GM12873 (cell line): ENCODE measurements around the gene MAPK8.

ENCODE experiments used
- TF ChIP-seq, protein P1 (sequence below): IDR thresholded peaks from 2 replicates; pipeline ENCODE4 v1.5.1; 2012; ENCODE audit warnings: low read depth, mild to moderate bottlenecking, moderate library complexity, low read length, control low read depth; ENCODE audit not compliant: insufficient read depth; ENCODE audit errors: missing control alignments

MAPK8 gene

DNA sequence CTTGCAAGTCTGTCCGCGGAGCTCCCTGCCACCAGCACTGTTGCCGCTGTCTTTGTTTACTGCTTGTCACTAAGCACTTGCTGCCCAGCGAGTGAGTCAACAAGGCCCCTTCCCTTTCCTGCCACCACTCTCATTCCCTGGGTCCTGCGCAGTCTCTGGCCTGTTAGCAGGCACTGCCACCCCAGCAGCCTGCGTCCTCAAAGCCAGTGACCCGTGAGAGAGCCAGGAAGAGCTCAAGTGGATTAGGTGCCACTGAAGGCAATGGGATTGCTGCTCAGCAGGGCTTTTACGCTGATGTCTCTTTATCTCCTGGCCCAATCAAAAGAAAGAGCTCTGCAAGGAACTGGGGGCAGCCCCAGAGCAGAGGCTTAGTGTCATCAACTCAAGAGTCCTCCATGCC lies 31.8 kb upstream of the MAPK8 start, which contains the start of gene FRMPD2:
Gene FRMPD2, minus strand, starts transcription at position 61 of the 400 bp plus-strand sequence. CDS start 129 bp downstream, outside the sequence.
- TF ChIP-seq, protein P1, sequence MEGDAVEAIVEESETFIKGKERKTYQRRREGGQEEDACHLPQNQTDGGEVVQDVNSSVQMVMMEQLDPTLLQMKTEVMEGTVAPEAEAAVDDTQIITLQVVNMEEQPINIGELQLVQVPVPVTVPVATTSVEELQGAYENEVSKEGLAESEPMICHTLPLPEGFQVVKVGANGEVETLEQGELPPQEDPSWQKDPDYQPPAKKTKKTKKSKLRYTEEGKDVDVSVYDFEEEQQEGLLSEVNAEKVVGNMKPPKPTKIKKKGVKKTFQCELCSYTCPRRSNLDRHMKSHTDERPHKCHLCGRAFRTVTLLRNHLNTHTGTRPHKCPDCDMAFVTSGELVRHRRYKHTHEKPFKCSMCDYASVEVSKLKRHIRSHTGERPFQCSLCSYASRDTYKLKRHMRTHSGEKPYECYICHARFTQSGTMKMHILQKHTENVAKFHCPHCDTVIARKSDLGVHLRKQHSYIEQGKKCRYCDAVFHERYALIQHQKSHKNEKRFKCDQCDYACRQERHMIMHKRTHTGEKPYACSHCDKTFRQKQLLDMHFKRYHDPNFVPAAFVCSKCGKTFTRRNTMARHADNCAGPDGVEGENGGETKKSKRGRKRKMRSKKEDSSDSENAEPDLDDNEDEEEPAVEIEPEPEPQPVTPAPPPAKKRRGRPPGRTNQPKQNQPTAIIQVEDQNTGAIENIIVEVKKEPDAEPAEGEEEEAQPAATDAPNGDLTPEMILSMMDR, result no peak

DNA sequence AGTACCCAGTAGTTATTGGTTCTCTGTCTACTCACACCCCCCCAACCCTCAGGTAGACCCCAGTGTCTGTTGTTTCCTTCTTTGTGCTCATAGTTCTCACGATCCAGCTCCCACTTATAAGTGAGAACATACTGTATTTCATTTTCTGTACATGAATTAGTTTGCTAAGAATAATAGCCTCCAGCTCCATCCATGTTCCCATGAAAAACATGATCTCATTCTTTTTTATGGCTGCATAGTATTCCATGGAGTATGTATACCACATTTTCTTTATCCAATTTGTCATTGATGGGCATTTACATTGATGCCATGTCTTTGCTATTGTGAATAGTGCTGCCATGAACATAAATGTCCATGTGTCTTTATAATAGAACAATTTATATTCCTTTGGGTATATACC lies 29.4 kb upstream of the MAPK8 start:
- TF ChIP-seq, protein P1, result no peak

DNA sequence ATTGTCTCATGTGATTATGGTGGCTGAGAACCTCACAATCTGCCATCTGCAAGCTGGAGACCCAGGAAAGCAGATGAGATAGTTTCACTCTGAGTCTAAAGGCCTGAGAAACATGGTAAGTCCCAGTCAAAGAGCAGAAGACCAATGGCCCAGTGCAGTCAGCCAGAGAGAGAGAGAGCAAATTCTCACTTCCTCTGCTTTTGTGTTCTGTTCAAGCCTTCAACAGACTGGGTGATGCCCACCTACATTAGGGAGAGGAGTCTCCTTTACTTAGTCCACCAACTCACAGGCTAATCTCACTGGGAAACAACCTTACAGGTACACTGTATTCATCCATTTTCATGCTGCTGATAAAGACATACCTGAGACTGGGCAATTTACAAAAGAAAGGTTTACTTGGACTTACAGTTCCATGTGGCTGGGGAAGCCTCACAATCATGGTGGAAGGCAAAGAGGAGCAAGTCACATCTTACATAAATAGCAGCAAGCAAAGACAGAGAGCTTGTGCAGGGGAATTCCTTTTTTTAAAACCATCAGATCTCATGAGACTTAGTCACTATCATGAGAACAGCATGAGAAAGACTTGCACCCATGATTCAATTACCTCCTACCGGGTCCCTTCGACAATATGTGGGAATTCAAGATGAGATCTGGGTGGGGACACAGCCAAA lies 27.3 kb upstream of the MAPK8 start:
- TF ChIP-seq, protein P1, result no peak

DNA sequence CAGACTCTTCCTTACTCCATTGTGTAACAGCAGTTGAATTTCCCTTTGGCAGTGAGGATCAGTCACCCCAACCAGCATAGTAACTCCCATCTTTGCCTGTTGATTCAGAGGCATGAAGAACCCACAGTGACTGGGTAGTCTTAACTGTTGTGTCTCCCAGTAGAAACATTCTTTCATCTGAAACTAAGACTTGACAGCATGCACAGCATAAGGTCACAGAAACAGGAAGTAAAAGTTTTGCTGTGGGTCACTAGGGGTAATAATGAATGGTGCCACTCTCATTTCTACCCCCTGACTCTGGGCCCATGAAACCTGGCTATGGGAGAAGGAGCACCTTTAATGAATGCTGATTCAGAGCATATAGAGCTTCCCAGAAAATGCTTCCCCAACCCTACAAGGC lies 23.6 kb upstream of the MAPK8 start:
- TF ChIP-seq, protein P1, result no peak

DNA sequence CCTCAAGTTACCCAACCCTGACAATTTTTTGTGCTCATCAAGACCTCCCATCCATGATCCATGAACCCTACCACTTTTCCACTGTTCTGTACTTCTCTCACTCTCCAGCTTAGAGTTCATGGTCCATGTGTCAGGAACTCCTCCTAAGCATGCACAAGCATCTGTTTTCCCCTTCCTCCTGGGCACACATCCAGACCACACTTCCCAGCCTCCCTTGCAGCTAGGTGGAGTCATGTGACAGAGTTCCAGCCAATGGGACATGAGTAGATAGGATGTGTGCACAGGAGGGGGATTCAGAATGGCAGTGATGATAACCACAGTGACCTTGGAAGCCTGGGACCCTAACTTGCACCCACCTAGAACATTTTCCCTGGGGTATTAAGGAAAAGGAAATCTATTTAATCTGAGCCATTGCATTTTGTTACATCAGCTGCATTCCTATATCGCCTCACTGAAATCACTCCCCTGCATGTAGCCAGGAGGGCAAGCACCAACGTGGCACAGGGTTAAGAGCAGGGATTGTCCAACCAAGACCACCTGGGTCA lies 22.4 kb upstream of the MAPK8 start:
- TF ChIP-seq, protein P1, result no peak

DNA sequence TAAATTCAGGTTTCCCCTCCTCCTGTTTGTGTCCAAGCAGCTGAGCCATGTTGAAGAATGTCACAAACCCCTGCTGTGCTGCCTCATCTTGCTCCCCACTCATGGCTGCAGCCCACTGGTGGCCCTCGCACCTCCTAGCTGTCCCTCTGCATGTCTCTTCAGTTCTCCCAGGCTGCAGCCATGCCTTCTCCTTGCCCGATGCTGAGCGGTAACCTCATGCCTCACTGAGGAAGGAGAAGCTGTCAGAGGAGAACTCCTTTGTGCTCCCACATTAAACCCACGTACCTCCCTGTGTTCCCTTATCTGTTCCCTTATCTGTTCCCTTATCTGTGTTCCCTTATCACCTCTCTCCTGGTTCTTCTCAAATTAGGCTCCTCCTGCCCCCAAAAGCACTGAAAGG lies 21.7 kb upstream of the MAPK8 start:
- TF ChIP-seq, protein P1, result no peak

DNA sequence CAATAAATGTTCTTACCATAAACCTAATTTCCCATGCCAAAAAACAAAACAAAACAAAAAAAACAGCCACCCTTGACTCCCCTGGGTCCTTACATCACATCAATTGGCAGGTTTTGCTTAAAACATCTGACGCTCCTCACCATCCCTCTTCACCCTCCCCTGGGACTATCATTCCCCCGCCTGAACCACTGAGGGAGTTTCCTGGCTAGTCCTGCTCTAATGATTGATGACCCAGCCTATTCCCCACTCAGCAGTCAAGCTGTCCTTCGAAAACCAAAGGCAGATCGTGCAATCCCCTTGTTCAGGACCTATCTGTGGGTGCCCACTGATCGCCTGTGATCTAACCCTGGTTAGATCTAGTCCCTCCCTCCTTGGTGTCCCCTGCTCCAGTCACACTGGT lies 20.8 kb upstream of the MAPK8 start:
- TF ChIP-seq, protein P1, result no peak
